GM19452 (cell line): Measurements from ENCODE around the gene TAL2.

Experiments used
- ATAC-seq: cut with Tn5 transposase; IDR thresholded peaks from one replicate; pipeline ENCODE4 v1.9.1; 2021; ENCODE audit not compliant: unreplicated experiment

Gene TAL2

DNA sequence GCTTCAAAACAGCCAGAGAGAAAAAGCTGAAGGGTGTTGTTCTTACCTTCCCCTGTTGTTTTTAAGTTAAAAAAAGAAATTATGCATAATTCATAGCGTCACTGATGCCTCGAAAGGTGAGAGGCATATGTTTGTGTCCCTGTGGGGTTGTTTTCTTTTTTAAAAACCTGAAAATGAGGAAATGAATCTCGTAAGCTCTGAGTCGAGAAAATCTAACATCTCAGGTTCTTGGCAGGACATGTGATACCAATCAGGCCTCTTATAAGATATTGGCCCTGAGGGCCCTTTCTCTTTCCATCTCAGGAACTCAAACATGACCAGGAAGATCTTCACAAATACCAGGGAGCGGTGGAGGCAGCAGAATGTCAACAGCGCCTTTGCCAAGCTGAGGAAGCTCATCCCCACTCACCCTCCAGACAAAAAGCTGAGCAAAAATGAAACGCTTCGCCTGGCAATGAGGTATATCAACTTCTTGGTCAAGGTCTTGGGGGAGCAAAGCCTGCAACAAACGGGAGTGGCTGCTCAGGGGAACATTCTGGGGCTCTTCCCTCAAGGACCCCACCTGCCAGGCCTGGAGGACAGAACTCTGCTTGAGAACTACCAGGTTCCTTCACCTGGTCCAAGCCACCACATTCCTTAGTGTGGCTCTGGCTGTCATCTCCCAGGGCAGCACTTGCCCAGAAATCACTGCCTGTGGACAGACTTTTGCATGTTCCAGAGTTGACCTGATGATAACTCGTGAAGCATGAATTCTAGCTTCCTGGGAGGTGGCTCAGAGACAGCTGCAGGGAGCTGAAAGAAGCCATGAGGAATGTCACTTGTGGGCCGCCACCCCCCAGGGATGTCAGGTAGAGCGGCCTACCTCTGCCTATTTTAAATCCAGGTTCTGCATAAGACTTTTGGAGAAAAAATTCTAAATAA, at the start of gene TAL2:
Gene TAL2 (plus strand): TSS at position 274 of the 921 bp plus-strand sequence. CDS start 40 bp downstream, at position 314.
- peak; percentile 82 for ATAC-seq

DNA sequence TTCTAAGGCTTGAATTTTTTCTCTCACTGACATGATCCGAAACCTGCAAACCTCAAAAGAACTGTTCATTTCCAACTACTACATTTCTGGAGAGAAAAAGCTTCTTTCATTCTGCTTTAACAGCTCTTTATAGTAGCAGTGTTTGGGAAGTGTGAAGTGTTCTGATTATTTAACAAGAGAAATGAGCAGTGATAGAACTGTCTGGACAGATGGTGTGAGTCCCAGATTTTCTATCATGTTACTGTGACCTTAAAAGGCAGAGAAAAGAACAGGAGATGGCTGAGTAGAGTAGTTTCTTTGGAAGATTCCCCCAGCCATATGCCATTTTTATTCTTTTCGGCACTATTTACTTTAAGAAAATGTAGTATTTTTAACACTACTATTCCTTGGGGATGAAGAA, 41.3 kb upstream of the TAL2 start:
- no peak for ATAC-seq

DNA sequence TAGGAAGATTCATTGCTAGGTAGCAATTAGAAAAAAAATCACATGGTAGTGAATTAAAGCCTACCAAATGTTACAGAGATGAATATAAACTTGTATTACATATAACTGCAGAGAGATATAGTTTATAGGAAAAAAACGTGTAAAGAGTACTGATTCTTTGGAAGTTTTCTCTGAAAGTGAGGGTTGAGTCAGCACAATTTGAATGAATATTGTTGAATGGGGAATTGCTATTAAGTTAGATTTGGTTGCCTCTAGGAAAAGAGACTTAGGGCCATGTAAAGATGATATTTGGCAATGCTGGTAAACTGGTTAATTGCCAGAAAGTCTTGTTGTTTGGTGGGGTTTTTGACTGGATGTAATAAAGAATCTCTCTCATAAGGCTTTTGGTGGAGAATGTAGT, 37.2 kb upstream of the TAL2 start:
- ATAC-seq = no peak

DNA sequence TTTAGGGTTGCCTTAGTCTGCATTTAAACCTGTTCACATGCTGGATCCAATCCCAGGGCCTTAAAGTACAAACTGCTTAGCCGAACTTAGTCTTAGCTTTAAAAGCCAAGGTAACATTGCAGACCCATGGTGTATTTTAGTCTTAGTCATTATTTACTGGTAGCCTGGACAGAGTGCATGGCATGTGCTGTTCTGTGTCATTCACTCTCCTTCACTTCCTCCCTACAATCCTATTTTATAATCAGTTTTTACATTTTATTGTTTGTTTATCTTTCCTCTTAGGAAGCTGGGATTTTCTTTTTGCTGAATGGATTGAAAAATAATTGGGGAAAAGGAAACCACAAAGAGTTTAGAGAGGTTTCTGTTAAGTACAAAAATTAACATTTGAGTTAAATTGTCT, 29.4 kb upstream of the TAL2 start:
- ATAC-seq = no peak

DNA sequence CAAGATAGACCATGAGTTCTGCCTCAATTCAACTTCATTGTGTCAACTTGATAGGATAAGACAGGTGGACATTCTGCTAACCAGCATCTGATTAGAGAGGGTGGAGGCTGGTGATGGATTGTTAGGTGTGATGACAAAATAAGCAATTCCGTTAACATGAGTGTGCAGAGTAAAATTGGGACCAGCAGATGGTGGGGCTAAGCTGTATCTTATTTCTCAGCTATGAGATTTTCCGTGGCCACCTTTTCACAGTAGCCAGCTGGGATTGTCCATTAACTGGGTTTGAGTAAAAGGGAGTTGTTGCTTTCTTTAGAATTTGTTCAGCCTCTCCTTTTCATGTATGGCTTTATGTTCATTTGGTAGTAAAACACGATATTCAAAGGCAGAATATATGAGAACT, 28.8 kb upstream of the TAL2 start:
- ATAC-seq = no peak

DNA sequence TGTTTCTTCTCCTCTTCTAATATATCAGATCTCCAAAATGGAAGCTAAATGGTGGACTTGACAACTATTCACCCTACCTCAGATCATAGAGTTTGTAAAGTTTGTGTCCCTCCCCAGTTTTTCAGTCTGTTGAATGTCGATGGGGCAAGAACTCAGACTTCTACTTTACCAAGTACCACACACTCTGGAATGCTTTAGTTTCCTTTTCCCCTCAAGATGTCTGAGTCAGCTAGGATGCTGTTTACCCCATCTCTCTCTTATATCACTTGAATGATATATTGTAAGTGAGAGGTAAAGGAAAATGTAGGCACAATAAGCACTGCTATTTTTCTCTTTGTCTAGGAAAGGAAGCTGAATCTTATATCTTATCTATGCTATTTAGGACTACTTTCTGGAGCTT, 25.9 kb upstream of the TAL2 start:
- no peak for ATAC-seq

DNA sequence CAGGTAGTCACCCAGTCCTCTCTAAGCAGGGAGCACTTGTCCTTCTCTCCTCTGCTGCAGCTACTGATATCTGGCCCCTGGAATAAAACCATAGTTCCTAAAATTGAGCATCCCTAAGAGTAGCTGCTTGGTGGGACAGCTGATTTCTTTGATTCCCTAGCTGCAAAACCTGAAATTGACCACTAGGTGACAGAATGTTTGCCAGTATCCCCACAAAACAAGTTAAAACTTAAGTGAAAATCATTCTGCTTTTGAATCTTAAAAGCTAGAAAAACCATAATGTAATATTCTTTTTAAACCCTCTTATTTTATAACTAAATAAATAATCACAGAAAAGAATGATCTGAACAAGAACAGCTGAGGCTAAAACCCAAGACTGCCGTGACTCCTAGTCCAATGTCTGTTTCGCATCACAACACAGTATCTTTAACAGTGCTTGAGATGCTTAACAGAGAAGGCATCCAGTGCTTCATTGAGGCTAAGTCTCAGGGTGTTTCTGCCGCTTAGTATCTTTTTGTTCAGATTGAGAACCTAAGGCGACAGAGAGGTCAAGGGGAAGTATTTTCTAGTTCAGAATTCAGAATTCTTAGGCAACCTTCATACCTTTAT, 24.4 kb upstream of the TAL2 start:
- no peak for ATAC-seq

DNA sequence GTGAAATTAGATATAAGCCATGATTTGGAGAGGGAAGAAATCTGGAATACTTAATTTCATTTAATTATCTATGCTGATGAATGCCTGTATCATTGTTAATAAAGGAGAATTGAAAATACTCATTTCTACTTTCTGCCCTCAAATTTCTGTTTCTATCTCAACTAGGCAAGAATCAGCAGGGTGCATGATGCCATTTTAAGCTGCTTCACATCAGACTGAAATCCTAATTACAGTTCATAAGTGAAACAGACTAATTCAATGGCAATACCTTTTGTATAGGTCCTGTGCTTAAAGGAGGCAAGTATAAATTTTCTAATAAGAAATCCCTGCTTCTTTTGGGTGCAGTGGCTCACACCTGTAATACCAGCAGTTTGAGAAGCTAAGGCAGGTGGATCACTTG, 22.3 kb upstream of the TAL2 start:
- ATAC-seq = no peak

DNA sequence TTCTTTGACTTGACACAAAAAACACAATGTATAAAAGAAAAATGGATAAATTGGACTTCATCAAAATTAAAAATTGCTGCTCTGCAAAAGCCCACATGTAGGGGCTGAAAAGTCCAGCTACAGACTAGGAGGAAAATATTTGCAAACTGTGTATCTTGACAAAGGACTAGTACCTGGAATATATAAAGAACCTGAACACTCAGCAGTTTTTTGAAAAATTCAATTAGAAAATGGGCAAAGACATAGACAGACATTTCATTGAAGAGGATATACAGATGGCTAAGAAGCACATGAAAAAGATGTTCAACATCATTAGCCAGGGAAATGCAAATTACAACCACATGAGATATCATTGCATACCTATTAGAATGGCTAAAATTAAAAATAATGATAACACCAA, 18.5 kb upstream of the TAL2 start:
- ATAC-seq = no peak

DNA sequence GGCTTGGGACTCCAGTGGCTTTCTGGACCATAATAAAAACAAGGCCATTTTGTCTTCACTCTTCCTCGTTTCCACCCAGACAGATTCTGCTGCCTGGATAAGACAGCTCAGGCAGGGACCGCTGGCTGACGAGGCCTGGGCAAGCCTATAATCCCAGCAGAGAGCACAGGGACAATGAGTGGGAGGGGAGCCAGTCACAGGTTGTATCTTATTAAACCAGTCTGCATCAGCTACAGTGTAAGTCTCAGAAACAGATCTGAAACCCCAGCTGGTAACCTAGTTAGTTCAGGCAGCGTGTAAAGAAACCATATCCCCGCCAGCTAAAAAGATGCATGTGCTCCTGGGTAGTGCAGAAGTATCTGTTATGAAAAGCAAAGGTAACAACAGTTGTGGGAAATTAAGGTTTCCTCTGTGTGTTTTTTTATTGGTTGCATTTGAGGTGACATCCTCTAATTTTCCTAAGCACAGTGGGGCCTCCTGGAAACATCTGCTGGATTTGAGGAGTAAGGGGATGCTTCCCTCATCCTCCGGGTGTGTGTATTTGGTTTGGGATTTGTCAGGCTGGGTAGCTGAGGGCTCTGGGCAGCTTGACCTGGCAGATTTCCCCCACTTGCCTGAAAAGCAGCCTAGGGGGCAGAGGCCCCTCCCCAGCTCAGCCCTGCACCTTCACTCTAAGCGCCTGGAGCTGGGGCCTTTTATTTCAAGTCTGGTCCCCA, 15.2 kb upstream of the TAL2 start:
- ATAC-seq = no peak

DNA sequence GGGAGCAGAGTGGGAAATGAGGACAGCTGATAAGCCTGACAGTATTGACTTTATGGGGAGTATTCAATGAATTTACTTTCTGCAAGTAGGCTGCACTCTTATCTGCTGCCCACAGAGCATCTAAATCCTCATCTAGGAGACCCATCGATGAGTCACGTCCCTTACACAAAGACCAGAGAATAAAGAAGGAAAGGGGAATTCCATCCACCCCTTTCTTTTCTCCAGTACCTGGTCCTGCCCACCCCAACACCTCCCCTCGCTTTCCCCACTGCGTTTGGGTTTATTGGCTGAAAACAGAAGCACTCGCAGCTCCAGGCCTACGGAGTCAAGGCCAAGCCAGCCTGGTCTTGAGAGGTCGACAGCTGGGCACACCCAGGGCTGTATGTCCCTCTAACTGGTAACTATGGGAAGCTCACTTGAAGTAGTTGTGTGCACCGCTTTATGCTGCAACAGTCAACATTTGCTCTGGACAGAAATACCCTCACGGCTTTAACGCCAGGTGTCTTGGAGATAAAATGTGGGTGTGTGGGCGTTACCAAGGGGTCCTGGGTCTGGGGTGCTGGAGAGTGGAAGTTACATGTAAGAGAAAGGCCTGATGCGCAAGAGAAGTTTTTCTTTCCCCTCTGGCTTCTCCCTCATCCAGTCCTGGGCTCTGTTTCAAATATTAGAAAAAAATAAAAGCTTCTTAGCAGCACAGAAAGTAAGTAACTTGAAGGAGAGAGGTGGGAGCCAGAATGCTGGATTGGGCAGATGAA, 14.5 kb upstream of the TAL2 start:
- no peak for ATAC-seq

DNA sequence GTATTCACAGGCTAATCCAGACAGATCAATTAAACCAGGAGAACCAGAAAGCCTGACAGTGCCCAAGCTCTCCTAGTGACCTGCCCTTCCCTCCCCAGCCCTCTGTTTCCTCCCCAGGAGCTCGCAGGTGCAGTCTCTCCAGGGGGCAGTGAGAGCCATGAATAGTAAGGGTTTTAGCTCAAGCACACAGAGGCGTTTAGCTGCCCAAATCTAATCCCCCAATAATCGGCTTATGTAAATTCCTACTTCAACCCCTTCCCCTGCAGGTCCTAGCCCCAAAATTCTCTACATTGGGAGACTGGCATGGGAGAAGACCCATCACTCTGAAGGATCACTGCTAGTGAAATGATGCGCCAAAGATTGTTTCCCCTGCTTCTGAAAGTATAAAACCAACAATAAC, 10.5 kb upstream of the TAL2 start:
- no peak for ATAC-seq

DNA sequence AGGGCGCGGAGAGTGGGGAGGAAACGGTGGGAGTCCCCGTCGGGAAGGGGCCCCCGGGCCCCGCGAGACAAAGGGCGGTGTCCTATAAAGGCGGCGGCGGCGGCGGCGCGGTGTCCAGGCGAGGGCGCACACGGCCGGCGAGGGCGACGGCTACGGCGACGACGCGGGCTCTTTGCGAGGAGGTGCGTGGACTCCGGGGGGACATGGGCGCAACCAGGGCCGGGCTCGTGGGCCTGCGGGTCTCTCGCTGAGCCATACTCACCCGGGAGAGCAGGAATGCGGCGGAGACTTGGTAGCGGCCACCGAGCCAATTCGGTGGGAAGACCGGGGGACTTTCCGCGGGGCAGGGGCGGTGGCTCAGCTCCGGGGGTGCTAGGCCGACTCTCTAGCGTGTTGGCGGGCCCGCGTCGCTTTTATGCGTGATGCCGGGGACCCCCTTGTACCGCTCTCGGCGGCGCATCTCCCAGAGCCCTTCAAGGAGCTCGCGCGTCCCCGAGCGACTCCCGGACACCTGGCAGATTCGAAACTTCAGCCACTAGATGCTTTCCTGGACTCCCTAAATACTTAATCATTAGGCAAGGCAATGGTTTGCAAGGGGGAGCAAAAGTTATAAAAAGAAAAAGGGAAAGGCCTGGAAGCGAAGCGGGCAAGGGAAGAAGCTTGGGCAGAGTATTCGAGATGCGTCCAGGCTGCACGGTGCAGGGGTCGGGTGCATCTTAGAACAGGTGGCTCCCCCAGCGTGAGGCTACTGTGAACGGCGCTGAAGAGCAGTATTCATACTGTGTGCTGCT, 5.9 kb upstream of the TAL2 start:
- no peak for ATAC-seq

DNA sequence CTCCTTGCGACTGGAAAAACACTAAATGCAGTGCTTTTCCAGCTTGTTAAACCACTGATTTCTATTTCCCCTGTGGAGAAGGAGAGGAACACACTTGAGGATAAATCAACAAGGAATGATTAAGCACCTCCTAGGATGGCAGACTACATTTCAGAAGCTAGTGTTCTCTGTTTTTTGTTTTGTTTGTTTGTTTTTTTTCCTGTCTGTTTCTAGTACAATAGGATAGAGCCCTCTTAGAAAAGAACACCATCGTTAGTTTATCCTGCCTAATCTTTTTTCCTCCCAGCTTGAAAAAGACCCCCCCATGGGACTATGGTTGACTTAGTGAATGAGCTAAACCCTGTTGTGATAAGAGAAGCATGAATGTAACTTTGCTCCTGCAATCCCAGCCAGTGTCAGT, 3.9 kb upstream of the TAL2 start:
- no peak for ATAC-seq

DNA sequence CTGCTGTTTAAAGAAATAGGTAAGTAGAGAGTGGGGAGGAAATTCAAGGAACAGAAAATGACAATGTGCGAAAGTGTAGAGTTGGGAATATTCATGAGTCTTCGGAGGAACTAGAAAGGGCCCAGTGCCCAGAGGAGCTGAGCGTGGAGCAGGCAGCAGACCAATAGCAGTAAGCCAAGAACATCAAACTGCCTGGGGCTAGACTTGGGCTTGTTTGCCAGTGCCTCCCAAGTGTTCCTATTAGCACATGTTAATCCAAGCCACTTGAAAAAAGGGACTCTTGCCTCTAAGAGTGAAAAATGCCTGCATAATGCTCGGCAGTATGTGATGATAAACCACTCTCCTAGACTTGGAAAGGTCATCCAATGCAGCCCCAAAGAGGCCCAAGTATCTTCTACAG, 1.2 kb upstream of the TAL2 start:
- ATAC-seq = no peak

DNA sequence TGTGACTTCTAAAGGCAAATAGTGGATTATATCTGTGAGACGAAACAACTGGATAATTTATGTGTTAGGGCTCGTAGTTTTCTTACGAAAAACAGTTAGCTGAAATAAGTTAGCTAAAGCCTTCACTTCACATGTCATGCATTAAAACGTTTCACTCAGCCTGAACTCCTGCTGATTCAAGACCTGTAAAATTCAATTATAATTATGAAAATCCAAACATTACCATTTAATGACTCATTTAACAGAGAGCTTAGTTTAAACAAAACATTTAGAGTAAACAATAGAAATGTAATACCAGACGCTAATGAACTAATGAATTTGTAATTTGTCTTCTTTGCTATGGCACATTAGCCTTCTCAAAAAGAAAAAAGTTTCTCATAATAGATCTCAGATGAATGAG, 1.7 kb downstream of the TAL2 start:
- ATAC-seq = no peak

DNA sequence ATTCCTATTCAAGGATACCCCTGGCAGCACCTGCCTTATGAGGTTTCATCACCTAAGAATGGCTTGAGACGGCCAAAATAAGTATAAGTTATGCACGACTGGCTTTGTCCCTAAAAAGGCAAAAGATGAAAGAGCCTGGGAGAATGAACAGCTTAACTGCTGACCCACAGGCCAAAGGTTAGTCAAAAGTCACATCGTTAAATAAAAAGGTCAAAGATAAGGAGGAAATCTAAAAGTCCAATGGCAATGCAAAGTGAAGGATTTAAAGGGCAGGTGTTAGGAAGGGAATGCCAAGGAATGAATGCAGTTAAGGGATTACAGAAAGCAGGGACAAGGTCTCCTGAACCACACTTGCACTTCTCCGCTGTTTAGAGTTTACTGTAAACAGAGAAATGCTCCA, 5.6 kb downstream of the TAL2 start:
- ATAC-seq = no peak

DNA sequence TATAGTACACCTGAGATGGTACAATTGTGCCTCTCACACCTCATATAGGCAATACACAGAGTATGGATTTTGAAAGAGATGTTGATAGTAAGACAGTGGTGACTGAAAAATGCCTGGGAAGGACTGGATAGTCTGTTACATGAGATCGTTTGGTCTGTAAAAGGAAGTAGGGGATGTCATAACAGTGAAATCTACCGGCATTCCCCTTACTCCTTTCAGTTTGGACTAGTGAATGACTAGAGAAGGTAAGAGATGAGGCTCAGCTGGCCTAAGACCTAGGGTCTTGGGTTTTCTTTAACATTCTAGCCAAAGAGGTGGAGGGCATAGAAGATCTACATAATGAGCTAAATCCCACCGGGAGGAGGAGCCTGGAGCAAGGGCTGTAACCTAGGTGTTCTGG, 8.1 kb downstream of the TAL2 start:
- ATAC-seq = no peak

DNA sequence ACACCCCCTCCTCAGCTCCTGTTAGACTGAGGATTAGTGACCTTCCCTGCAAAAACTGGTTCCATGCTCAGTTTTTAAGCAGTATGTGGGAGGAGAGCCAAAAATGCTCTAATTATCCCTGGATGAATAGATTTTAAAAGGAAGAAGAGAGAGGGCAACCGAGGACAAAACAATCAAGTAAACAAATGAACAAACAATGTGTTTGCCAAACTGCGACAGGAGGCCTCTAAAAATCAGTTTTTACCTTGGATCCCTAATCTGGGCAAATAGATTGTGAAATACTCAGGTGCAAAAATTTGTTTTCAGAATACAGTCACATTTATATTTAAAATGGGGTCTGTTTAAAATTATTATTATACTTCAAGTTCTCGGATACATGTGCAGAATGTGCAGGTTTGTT, 8.5 kb downstream of the TAL2 start:
- ATAC-seq = no peak

DNA sequence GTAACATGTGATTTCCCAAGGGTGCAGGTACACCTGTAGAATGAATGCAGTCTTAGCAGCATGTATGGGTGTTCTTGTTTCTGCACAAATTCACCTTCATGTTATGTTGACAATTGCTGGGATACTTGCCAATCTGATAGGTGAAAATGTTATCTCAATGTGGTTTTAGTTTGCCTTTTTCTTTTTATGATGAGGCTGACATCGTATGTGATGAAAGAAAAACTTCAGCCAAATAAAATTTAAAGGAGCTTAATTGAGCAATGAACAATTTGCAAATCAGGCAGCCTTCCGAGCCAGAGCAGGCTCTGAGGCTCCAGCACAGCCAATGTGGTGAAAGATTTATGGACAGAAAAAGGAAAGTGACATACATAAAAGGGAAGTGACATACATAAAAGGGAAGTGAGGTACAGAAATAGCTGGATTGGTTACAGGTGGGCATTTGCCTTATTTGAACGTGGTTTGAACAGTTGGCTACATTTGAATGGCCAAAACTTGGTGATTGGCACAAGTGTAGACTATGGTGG, 10.5 kb downstream of the TAL2 start:
- no peak for ATAC-seq
